ENCODE results near the gene HIP1R.

The HIP1R gene

DNA sequence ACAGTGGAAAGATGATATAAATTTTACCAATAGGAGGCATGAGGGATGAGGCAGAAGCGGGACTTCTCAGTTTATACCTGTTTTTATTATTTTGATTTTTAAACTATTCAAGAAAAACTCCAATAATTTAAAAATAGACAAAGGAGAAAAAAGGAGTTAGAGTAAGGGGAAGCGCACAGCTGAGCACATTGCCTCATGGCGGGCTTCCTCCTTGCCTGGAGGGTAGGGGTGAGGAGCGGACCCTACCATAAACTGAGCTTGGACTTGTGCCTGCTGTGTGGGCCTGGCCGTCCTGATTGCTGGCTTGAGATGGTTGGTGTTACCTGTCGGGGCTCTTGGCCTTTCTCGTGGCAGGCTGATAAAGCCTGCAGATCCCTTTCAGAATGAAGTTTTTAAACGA lies 15.1 kb upstream of the HIP1R start:
- Histone ChIP-seq H3K36me3 (ENCODE audit: insufficient read depth, low read length) (no peaks in the 10 kb centered on the region), H3K9ac (ENCODE audit: low read depth, low read length) (no peak overlapping the region), H3K9me3 (ENCODE audit: control insufficient read depth, insufficient read depth, low read length) (no peaks in the 10 kb centered on the region), H3K4me1 (ENCODE audit: insufficient read depth, low read length) (no peaks in the 10 kb centered on the region; the same call in 1 of the 2 replicates)

DNA sequence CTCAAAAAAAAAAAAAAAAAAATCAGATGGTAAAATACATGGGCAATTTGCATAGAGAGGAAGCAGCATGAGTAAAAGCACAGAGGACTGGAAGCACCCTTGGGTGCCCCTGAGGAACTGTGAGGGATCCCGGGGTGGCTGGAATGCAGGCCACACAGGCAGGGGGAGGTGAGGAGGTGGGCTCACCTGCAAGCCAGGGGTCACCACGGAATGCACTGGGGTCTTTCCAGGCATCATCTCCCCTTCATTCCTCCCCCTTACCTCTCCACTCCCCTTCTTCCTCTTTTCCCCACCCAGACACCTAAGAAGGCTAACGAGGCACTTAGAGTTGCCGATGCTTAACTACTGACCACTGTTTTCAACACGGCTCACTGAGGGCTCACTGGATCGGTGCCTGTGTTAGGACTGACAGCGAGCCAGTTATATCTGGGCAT lies 14.4 kb upstream of the HIP1R start:
- Histone ChIP-seq H3K36me3 (ENCODE audit: insufficient read depth, low read length) (no peaks in the 10 kb centered on the region), H3K9ac (ENCODE audit: low read depth, low read length) (no peak overlapping the region), H3K9me3 (ENCODE audit: control insufficient read depth, insufficient read depth, low read length) (no peaks in the 10 kb centered on the region), H3K4me1 (ENCODE audit: insufficient read depth, low read length) (no peaks in the 10 kb centered on the region; the same call in 1 of the 2 replicates)

DNA sequence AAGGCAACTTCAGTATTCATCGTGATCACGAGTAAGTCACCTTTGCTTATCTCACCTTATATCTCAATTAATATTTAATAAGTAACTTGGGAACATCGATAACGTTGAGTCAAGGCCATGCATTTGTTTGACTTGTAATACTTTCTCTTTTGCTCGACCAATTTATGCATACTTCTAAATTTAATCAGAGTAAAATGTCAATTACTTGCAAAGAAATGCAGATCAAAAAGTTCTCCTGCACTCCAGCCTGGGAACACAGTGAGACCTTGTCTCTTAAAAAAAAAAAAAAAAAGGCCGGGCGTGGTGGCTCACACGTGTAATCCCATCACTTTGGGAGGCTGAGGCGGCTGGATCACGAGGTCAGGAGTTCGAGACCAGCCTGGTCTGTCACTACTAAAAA lies 11.8 kb upstream of the HIP1R start:
- Histone ChIP-seq H3K9ac (ENCODE audit: low read depth, low read length) (no peak overlapping the region), H3K9me3 (ENCODE audit: control insufficient read depth, insufficient read depth, low read length) (no peaks in the 10 kb centered on the region), H3K4me1 (ENCODE audit: insufficient read depth, low read length) (no peaks in the 10 kb centered on the region; the same call in 1 of the 2 replicates), H3K36me3 (ENCODE audit: insufficient read depth, low read length) (no peaks in the 10 kb centered on the region)

DNA sequence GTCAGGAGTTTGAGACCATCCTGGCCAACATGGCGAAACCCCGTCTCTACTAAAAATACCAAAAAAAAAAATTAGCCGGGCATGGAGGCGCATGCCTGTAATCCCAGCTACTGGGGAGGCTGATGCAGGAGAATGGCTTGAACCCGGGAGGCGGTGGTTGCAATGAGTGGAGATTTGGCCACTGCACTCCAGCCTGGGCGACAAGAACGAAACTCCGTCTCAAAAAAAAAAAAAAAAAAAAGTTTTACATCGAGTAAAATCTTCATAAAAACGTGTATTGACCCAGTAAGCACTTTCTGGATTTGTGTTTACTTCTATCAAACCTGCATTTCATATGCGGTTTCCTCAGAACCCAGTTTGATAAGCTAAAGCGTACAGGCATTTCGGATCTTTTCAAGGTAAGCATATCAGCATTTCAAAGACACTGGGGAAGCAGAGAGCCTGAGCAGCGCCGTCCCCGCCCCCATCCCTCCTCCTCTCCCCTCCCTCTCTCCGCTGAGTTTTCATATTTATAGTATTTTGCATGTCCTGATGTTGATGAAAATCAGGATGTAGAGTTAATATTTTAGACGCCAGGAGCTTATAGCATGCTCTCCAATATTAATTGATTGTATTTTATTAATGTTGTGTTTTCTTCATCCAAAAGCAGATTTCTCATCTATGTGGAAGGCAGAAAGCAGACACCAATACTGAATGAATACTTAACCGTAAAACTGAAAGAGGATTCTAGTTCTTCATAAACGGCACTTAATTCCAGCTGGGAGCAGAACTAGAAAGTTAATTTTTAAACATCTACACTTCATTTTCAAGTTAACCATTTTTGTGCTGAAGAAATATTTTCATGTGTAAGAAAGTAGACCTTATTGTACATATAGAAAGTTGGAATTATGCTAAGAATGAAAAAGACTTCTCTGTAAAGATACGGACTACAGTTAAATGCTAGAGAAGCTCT lies 9.2 kb upstream of the HIP1R start:
- Histone ChIP-seq H3K36me3 (ENCODE audit: insufficient read depth, low read length) (no peaks in the 10 kb centered on the region), H3K9ac (ENCODE audit: low read depth, low read length) (peak overlapping the region; percentile 30; the same call in 1 of the 2 replicates)

DNA sequence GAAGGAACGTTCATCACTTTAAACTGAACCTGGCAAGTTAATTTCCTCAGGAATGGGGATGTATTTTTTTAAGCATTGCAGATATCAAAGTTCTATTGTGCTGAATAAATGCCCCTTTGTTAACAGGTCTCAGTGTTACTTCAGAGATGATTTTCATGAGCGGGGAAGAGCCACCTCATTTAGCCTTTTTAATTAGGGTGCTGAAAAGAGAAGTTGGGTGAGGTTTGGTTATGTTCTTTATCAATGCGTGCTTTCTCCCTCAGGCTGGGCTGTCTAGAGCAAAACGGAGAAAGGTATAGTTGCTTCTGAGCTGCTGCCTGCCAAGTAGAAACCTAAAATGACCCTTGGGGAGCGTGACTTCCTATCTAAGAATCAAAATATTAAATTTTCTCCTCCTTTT lies 8.0 kb upstream of the HIP1R start:
- no peaks in the 10 kb centered on the region for H3K4me1 ChIP-seq (ENCODE audit: insufficient read depth, low read length)
- H3K9me3 ChIP-seq (ENCODE audit: control insufficient read depth, insufficient read depth, low read length) = no peaks in the 10 kb centered on the region
- no peaks in the 10 kb centered on the region for H3K36me3 ChIP-seq (ENCODE audit: insufficient read depth, low read length)
- H3K9ac ChIP-seq (ENCODE audit: low read depth, low read length) = no peak overlapping the region

More for the DNA sequence above, 9.2 kb upstream of the HIP1R start:
- Histone ChIP-seq H3K9me3 (ENCODE audit: control insufficient read depth, insufficient read depth, low read length) (no peaks in the 10 kb centered on the region), H3K4me1 (ENCODE audit: insufficient read depth, low read length) (no peaks in the 10 kb centered on the region; the same call in 1 of the 2 replicates)

DNA sequence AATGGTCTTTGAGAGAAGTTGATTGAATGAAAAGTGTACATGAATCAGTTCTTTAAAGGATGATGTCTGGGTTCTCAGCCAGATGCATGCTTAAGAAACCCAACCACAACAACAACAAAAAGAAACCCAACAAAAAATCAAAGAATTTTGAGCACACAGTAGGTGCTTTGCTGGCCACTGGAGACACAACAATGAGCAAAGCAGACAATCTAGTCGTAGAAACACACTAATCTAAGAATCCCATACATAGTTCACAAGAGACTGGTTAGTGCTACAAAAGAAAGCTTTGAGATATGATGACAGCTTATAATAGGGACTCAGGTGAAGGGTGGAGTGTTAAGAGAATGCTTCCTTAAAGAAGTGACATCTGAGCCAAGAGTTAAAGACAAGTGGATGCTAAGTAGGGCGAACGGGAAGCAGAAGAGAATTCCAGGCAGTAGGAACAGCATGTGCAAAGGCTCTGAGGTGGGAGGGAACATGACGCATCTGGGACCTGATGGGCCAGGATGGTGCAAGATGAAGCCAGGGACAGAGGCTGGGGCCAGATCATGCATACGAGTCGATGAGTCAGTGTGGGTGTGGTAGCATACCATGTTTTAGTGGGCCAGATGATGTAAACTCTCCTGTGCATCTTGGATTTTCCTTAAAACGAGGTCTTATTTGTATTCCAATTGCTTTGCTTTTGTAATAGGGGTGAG lies 4.6 kb upstream of the HIP1R start:
- H3K36me3 ChIP-seq (ENCODE audit: insufficient read depth, low read length) = no peaks in the 10 kb centered on the region
- no peaks in the 10 kb centered on the region for H3K9me3 ChIP-seq (ENCODE audit: control insufficient read depth, insufficient read depth, low read length)
- no peaks in the 10 kb centered on the region; the same call in 1 of the 2 replicates for H3K4me1 ChIP-seq (ENCODE audit: insufficient read depth, low read length)
- no peak overlapping the region for H3K9ac ChIP-seq (ENCODE audit: low read depth, low read length)

DNA sequence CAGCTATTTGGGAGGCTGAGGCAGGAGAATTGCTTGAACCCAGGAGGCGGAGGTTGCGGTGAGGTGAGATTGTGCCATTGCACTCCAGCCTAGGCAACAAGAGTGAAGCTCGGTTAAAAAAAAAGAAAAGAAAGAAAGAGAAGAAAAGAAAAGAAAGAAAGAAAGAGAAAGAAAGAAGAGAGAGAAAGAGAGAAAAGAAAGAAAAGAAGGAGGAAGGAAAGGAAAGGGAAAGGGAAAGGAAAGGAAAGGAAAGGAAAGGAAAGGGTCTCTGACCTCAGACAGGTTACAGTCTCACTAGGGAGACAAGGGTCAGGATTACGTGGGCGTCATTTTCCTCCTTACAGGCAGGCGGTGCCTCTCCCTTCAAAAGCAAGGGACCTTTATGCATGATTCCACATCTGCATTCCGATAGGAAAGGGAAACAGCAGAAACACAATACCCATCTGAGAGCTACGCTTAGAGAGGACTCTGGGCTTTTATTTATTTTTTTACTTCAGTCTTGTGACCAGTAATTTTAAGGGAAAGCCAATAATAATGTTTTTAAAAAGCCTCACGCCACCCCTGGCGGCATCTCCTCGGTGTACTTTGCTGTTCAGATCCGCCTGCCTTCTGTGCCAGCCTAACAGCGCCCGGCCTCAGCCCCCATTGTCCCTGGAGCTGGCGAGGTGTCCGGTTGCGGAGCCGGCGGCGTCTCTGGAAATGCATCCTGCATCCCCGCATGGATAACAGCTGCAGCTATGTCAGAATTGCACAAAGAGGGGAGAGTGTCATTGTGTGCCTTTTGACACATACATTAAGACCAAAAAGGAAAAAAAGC lies 945 bp upstream of the HIP1R start:
- Histone ChIP-seq H3K9me3 (ENCODE audit: control insufficient read depth, insufficient read depth, low read length) (no peaks in the 10 kb centered on the region; the same call in 1 of the 2 replicates), H3K36me3 (ENCODE audit: insufficient read depth, low read length) (no peaks in the 10 kb centered on the region), H3K9ac (ENCODE audit: low read depth, low read length) (peak overlapping the region; percentile 79; the same call in 1 of the 2 replicates), H3K4me1 (ENCODE audit: insufficient read depth, low read length) (peaks cover 9% of the 10 kb centered on the region)

DNA sequence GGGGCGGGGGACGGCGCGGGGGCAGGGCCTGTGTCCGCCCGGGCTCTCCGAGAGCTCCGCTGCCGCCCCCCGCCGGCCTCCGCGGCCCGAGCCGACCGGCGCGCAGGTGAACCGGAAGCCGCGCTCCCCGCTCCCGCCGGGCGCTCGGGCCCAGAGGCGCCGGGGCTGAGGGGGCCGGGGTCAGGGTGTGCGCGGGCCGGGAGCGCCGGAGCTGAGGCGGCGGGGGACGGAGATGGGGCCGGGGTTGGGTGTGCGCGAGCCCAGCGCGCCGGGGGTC lies 431 bp downstream of the HIP1R start:
- Histone ChIP-seq H3K36me3 (ENCODE audit: insufficient read depth, low read length) (no peaks in the 10 kb centered on the region), H3K9ac (ENCODE audit: low read depth, low read length) (peak overlapping the region; percentile 74; the same call in 1 of the 2 replicates), H3K9me3 (ENCODE audit: control insufficient read depth, insufficient read depth, low read length) (no peaks in the 10 kb centered on the region; the same call in 1 of the 2 replicates), H3K4me1 (ENCODE audit: insufficient read depth, low read length) (peaks cover 9% of the 10 kb centered on the region)

DNA sequence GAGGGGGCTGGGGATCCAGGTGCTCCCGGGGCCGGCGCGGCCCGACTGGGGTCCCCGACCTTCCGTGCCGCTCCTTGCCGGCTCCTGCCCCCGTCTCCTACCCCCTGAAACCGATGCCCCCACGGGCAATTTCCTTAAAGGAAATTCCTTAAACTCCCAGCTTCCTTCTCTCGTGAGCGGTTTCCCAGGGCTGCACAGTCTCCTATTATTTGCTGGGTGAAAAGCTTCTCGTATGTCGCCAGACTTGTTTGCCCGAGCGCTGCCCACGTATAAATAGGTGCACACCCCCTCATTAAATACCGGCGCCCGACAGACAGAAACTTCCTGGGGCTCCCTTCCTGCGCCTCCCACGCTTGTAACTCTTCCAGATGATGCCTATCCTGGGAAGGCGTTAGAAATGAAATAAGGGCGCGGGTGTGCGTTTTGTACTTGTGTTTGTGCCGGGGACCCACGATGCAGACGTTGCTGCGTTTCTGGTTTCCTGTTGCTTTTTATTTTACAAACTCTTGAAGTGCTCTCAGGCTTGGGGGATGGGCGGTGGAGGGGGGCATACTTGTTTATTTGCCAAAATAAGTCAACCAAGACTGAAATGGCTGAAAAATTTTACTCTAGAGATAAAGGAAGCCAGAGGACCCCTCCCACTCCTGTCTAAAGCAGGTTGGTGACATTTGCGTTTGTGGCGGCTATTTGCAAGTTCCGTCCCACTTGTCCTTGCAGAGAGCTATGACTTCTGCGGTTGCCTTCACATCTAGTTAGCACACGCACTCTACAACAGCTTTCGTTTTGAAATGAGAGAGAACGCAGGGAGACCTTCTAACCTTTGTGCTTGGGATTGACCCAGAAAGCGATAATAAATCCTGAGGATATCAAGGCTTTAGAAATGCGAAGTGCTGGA lies 1.0 kb downstream of the HIP1R start:
- Histone ChIP-seq H3K36me3 (ENCODE audit: insufficient read depth, low read length) (no peaks in the 10 kb centered on the region), H3K4me1 (ENCODE audit: insufficient read depth, low read length) (peaks cover 14% of the 10 kb centered on the region), H3K9ac (ENCODE audit: low read depth, low read length) (peak overlapping the region; percentile 74; the same call in 1 of the 2 replicates), H3K9me3 (ENCODE audit: control insufficient read depth, insufficient read depth, low read length) (no peaks in the 10 kb centered on the region; the same call in 1 of the 2 replicates)

DNA sequence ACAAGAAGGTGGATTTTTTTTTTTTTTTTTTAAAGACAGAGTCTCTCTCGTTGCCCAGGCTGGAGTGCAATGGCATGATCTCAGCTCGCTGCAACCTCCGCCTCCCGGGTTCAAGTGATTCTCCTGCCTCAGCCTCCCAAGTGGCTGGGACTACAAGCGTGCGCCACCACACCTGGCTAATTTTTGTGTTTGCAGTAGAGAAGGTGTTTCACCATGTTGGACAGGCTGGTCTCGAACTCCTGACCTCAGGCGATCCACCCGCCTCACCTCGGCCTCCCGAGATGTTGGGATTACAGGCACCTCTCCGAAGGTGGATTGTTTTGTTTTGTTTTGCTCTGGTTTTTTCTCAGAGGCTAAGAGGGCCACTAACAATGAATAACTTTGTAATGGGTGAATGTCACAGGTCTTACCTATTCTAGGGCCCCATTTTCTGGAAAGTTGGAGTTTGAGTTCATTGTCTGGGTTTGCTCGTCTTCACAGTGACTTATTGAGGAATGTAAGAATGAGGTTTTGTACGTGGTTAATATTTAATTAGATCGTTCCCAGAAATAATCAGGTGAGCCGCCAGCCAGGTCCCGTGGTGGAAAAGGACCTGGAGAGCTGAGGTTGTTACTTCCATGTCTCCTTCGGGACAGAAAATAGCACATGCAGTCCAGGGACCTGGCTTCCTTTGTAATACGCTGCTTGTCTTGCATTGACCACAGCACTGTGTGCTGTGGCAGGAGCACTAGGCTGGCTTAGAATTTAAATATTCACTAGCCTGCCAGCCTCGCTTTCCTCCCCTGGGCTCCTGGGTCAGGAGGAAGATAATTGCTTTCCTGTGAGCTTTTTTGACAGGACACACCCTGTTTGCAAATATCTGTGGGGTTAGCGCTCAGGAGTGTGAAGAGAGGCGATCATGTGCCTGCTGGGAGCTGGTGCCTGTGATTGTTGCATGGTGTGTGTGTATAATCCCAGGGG lies 2.3 kb downstream of the HIP1R start:
- no peaks in the 10 kb centered on the region for H3K36me3 ChIP-seq (ENCODE audit: insufficient read depth, low read length)
- peaks cover 20% of the 10 kb centered on the region for H3K4me1 ChIP-seq (ENCODE audit: insufficient read depth, low read length)
- H3K9ac ChIP-seq (ENCODE audit: low read depth, low read length) = no peak overlapping the region
- no peaks in the 10 kb centered on the region; the same call in 1 of the 2 replicates for H3K9me3 ChIP-seq (ENCODE audit: control insufficient read depth, insufficient read depth, low read length)

DNA sequence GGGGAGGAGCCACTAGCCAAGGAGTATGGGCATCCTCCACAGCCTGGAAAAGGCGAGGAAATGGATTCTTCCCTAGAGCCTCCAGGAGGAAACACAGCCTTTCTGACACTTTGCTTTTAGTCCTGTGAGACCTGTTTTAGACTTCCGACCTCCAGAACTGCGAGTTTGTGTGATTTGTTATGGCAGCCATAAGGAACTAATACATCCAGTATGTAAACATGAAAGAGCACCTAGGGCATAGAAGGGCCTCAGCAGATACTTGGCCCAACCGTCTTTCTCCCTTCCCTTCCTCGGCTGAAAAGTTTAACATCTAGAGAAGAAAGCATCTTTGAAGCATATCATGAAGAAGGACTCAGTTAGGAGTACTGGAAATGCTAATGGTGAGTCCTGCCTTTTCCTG lies 3.6 kb downstream of the HIP1R start:
- H3K4me1 ChIP-seq (ENCODE audit: insufficient read depth, low read length) = peaks cover 20% of the 10 kb centered on the region

DNA sequence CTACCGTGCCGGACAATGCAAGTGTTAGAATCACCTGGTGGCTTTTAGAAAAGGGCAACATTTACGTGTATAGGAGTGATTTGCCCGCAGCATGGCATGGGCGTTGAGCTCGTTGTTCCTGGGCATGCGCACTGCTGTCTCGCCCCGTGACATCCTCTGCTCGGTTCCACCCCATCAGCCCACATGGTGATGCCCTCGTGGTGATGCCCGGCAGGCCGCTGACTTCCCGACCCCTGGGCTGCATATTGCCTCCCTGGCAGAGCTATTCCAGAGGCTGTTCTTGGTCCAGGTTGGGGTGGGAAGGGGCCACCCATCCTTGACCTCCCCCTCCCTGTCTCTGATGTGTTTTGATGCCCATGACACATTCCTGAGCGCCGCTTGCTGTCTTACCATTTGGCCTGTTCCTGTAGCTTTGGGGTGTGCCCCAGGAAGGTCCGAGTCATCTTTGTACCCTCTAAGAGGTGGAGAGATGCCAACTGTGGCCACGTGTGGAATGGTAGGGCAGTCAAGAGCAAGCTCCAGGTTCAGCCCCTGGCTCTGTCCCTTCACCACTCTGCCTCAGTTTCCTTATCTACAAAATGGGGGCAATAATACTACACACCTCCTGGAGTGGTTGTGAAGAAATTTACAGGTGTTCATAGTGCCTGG lies 4.8 kb downstream of the HIP1R start:
- H3K9me3 ChIP-seq (ENCODE audit: control insufficient read depth, insufficient read depth, low read length) = no peaks in the 10 kb centered on the region; the same call in 1 of the 2 replicates
- no peak overlapping the region for H3K9ac ChIP-seq (ENCODE audit: low read depth, low read length)
- no peaks in the 10 kb centered on the region for H3K36me3 ChIP-seq (ENCODE audit: insufficient read depth, low read length)
- peaks cover 20% of the 10 kb centered on the region for H3K4me1 ChIP-seq (ENCODE audit: insufficient read depth, low read length)

More for the DNA sequence above, 3.6 kb downstream of the HIP1R start:
- no peaks in the 10 kb centered on the region for H3K36me3 ChIP-seq (ENCODE audit: insufficient read depth, low read length)
- H3K9ac ChIP-seq (ENCODE audit: low read depth, low read length) = no peak overlapping the region
- H3K9me3 ChIP-seq (ENCODE audit: control insufficient read depth, insufficient read depth, low read length) = no peaks in the 10 kb centered on the region; the same call in 1 of the 2 replicates

Data from ES-I3 (cell line).